HepG2 (cell line): Measurements from ENCODE around the gene VPS13D.

ENCODE experiments used
- HOMEZ ChIP-seq: IDR thresholded peaks from 2 replicates; pipeline ENCODE4 v1.6.1; 2016; ENCODE audit warnings: low read depth
- IRF9 ChIP-seq: sonication (generic); formaldehyde crosslinking; IDR thresholded peaks from 2 replicates; pipeline ENCODE4 v1.8.0; 2022; ENCODE audit warnings: missing genetic modification reagents, mild to moderate bottlenecking, borderline replicate concordance
- KDM5B ChIP-seq: sonication (generic); formaldehyde crosslinking; IDR thresholded peaks from 2 replicates; pipeline ENCODE4 v1.4.0; 2020; ENCODE audit warnings: missing genetic modification reagents, mild to moderate bottlenecking, borderline replicate concordance
- NCOR1 ChIP-seq: fragments of 200-600 bp; sonication (generic); IDR thresholded peaks from 2 replicates; pipeline ENCODE4 v1.7.0; 2017; ENCODE audit warnings: antibody characterized with exemption, low read length, borderline replicate concordance
- NFE2L1 ChIP-seq: sonication (generic); formaldehyde crosslinking; IDR thresholded peaks from 2 replicates; pipeline ENCODE4 v1.4.0; 2020; ENCODE audit warnings: missing genetic modification reagents, mild to moderate bottlenecking, borderline replicate concordance
- NFYB ChIP-seq: sonication (generic); formaldehyde crosslinking; IDR thresholded peaks from 2 replicates; pipeline ENCODE4 v1.4.0; 2020; ENCODE audit warnings: missing genetic modification reagents
- POLR2AphosphoS5 ChIP-seq: IDR thresholded peaks from 2 replicates; pipeline ENCODE4 v1.6.1; 2012; ENCODE audit warnings: low read depth, low read length
- RAD21 ChIP-seq: fragments of 450-650 bp; formaldehyde crosslinking; IDR thresholded peaks from 2 replicates; pipeline ENCODE4 v1.5.0; 2020; ENCODE audit warnings: mild to moderate bottlenecking
- SMARCE1 ChIP-seq: fragments of 450-650 bp; IDR thresholded peaks from 2 replicates; pipeline ENCODE4 v1.6.1; 2017; ENCODE audit warnings: borderline replicate concordance
- SP2 ChIP-seq: sonication (generic); formaldehyde crosslinking; IDR thresholded peaks from 2 replicates; pipeline ENCODE4 v1.5.1; 2020; ENCODE audit warnings: mild to moderate bottlenecking, missing genetic modification reagents
- ZGPAT ChIP-seq: IDR thresholded peaks from 2 replicates; pipeline ENCODE4 v1.6.1; 2016; ENCODE audit warnings: mild to moderate bottlenecking
- TF ChIP-seq, protein P1 (sequence below): IDR thresholded peaks from 2 replicates; pipeline ENCODE4 v1.6.1; 2016; ENCODE audit warnings: low read depth, missing genetic modification reagents, missing compliant biosample characterization
- TF ChIP-seq, protein P2 (sequence below): IDR thresholded peaks from 2 replicates; pipeline ENCODE4 v1.6.1; 2016
- TF ChIP-seq, protein P3 (sequence below), 2 experiments: IDR thresholded peaks; 2 replicates each; pipeline ENCODE4 v1.6.1; 2011 to 2012; ENCODE audit warnings: low read length in 2 of 2, borderline replicate concordance in 1 of 2, low read depth in 1 of 2, mild to moderate bottlenecking in 1 of 2, moderate library complexity in 1 of 2

DNA sequence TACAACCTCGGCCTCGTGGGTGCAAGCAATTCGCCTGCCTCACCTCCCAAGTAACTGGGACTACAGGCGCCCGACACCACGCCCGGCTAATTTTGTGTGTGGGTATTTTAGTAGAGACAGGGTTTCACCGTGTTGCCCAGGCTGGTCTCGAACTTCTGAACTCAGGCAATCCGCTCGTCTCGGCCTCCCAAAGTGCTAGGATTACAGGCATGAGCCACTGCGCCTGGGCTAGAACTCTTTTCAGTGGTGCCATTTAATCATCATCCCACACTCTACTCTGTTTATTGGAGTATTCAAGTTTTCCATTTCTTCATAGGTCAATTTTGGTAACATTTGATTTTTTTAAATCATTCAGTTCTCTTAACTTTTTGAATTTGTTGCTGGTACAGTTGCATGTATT, 286.9 kb downstream of the VPS13D start:
- TF ChIP-seq NFE2L1 (CRISPR knock-in tag) (no peak), SMARCE1 (no peak), KDM5B (no peak), RAD21 (CRISPR knock-in tag) (no peak), IRF9 (CRISPR knock-in tag) (no peak), NCOR1 (no peak), NFYB (CRISPR knock-in tag) (no peak), SP2 (CRISPR knock-in tag) (no peak), ZGPAT (CRISPR knock-in tag) (no peak), HOMEZ (CRISPR knock-in tag) (no peak), POLR2AphosphoS5 (no peak)
- TF ChIP-seq, protein P1, sequence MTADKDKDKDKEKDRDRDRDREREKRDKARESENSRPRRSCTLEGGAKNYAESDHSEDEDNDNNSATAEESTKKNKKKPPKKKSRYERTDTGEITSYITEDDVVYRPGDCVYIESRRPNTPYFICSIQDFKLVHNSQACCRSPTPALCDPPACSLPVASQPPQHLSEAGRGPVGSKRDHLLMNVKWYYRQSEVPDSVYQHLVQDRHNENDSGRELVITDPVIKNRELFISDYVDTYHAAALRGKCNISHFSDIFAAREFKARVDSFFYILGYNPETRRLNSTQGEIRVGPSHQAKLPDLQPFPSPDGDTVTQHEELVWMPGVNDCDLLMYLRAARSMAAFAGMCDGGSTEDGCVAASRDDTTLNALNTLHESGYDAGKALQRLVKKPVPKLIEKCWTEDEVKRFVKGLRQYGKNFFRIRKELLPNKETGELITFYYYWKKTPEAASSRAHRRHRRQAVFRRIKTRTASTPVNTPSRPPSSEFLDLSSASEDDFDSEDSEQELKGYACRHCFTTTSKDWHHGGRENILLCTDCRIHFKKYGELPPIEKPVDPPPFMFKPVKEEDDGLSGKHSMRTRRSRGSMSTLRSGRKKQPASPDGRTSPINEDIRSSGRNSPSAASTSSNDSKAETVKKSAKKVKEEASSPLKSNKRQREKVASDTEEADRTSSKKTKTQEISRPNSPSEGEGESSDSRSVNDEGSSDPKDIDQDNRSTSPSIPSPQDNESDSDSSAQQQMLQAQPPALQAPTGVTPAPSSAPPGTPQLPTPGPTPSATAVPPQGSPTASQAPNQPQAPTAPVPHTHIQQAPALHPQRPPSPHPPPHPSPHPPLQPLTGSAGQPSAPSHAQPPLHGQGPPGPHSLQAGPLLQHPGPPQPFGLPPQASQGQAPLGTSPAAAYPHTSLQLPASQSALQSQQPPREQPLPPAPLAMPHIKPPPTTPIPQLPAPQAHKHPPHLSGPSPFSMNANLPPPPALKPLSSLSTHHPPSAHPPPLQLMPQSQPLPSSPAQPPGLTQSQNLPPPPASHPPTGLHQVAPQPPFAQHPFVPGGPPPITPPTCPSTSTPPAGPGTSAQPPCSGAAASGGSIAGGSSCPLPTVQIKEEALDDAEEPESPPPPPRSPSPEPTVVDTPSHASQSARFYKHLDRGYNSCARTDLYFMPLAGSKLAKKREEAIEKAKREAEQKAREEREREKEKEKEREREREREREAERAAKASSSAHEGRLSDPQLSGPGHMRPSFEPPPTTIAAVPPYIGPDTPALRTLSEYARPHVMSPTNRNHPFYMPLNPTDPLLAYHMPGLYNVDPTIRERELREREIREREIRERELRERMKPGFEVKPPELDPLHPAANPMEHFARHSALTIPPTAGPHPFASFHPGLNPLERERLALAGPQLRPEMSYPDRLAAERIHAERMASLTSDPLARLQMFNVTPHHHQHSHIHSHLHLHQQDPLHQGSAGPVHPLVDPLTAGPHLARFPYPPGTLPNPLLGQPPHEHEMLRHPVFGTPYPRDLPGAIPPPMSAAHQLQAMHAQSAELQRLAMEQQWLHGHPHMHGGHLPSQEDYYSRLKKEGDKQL (CRISPR knock-in tag) = no peak
- TF ChIP-seq, protein P2, sequence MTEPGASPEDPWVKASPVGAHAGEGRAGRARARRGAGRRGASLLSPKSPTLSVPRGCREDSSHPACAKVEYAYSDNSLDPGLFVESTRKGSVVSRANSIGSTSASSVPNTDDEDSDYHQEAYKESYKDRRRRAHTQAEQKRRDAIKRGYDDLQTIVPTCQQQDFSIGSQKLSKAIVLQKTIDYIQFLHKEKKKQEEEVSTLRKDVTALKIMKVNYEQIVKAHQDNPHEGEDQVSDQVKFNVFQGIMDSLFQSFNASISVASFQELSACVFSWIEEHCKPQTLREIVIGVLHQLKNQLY (CRISPR knock-in tag) = no peak
- TF ChIP-seq, protein P3, sequence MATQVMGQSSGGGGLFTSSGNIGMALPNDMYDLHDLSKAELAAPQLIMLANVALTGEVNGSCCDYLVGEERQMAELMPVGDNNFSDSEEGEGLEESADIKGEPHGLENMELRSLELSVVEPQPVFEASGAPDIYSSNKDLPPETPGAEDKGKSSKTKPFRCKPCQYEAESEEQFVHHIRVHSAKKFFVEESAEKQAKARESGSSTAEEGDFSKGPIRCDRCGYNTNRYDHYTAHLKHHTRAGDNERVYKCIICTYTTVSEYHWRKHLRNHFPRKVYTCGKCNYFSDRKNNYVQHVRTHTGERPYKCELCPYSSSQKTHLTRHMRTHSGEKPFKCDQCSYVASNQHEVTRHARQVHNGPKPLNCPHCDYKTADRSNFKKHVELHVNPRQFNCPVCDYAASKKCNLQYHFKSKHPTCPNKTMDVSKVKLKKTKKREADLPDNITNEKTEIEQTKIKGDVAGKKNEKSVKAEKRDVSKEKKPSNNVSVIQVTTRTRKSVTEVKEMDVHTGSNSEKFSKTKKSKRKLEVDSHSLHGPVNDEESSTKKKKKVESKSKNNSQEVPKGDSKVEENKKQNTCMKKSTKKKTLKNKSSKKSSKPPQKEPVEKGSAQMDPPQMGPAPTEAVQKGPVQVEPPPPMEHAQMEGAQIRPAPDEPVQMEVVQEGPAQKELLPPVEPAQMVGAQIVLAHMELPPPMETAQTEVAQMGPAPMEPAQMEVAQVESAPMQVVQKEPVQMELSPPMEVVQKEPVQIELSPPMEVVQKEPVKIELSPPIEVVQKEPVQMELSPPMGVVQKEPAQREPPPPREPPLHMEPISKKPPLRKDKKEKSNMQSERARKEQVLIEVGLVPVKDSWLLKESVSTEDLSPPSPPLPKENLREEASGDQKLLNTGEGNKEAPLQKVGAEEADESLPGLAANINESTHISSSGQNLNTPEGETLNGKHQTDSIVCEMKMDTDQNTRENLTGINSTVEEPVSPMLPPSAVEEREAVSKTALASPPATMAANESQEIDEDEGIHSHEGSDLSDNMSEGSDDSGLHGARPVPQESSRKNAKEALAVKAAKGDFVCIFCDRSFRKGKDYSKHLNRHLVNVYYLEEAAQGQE (IDR thresholded peaks at IDR 0.05; ENCODE audit: borderline replicate concordance in 1 of 2, low read depth in 1 of 2, low read length in 2 of 2) = no peak
